HepG2 (cell line): ENCODE data around the gene DLX6. TPM values are rescaled to one million over a fixed set of nuclear protein-coding genes. Genes with fewer than 3 reads are reported as not detected.

ENCODE experiments used
- AKAP8 ChIP-seq: sonication (generic); formaldehyde crosslinking; IDR thresholded peaks from 2 replicates; pipeline ENCODE4 v1.5.1; 2020; ENCODE audit warnings: mild to moderate bottlenecking, missing genetic modification reagents
- GMEB1 ChIP-seq: sonication (generic); formaldehyde crosslinking; IDR thresholded peaks from 2 replicates; pipeline ENCODE4 v1.5.1; 2020; ENCODE audit warnings: missing genetic modification reagents, mild to moderate bottlenecking, borderline replicate concordance
- MED8 ChIP-seq: sonication (generic); formaldehyde crosslinking; IDR thresholded peaks from 2 replicates; pipeline ENCODE4 v1.8.1; 2023; ENCODE audit warnings: mild to moderate bottlenecking, missing genetic modification reagents; ENCODE audit not compliant: insufficient replicate concordance
- NFYC ChIP-seq: IDR thresholded peaks from 2 replicates; pipeline ENCODE4 v1.6.1; 2016; ENCODE audit warnings: missing genetic modification reagents, missing compliant biosample characterization
- REXO4 ChIP-seq: sonication (generic); formaldehyde crosslinking; IDR thresholded peaks from 2 replicates; pipeline ENCODE4 v1.8.0; 2022; ENCODE audit warnings: missing genetic modification reagents, mild to moderate bottlenecking, borderline replicate concordance
- SYNCRIP ChIP-seq: fragments of 200-400 bp; formaldehyde crosslinking; IDR thresholded peaks from 2 replicates; pipeline ENCODE4 v1.6.1; 2018; ENCODE audit warnings: mild to moderate bottlenecking, low read depth, low read length; ENCODE audit not compliant: insufficient read depth
- THAP9 ChIP-seq: sonication (generic); formaldehyde crosslinking; IDR thresholded peaks from 2 replicates; pipeline ENCODE4; 2020; ENCODE audit warnings: missing genetic modification reagents, mild to moderate bottlenecking, borderline replicate concordance
- TOE1 ChIP-seq: sonication (generic); formaldehyde crosslinking; IDR thresholded peaks from 2 replicates; pipeline ENCODE4 v1.4.0; 2020; ENCODE audit warnings: mild to moderate bottlenecking, missing genetic modification reagents
- ZFP36L2 ChIP-seq: sonication (generic); formaldehyde crosslinking; IDR thresholded peaks from 2 replicates; pipeline ENCODE4 v1.4.0; 2020; ENCODE audit warnings: missing genetic modification reagents
- ZNF230 ChIP-seq: sonication (generic); formaldehyde crosslinking; IDR thresholded peaks from 2 replicates; pipeline ENCODE4 v1.4.0; 2020; ENCODE audit warnings: mild to moderate bottlenecking, missing genetic modification reagents
- ZNF430 ChIP-seq: sonication (generic); formaldehyde crosslinking; IDR thresholded peaks from 2 replicates; pipeline ENCODE4 v1.9.0; 2021; ENCODE audit warnings: mild to moderate bottlenecking, missing genetic modification reagents
- ZNF556 ChIP-seq: sonication (generic); formaldehyde crosslinking; IDR thresholded peaks from 2 replicates; pipeline ENCODE4 v1.4.0; 2020; ENCODE audit warnings: mild to moderate bottlenecking, missing genetic modification reagents, borderline replicate concordance
- ZNF709 ChIP-seq: sonication (generic); formaldehyde crosslinking; IDR thresholded peaks from 2 replicates; pipeline ENCODE4 v1.5.0; 2020; ENCODE audit warnings: mild to moderate bottlenecking, missing genetic modification reagents
- polyA plus RNA-seq, 8 experiments: library from polyadenylated mRNA; depleted of rRNA in 3 of 8; stranded (reverse) in 7 of 8; unstranded in 1 of 8; fragments of >200 nt; fragmentation: Illumina TruSeq in 4 of 8; extraction: Trizol in 4 of 8; gene quantifications; 2 replicates each; pipeline versions ENCODE4 v1.2.1 to v1.2.3, GENCODE V29; 2011 to 2016; ENCODE audit warnings: low read depth in 4 of 8, missing spikeins in 1 of 8, mixed read lengths in 1 of 8; ENCODE audit not compliant: insufficient read depth in 1 of 8
- total RNA-seq, 5 experiments: library from RNA; depleted of rRNA; stranded (reverse); fragments of >200 nt; fragmentation: Illumina TruSeq; extraction: Trizol; gene quantifications; 2 replicates each; pipeline ENCODE4 v1.2.3, GENCODE V29; 2016; ENCODE audit warnings: low read depth in 1 of 5
- TF ChIP-seq, protein P1 (sequence below): sonication (generic); formaldehyde crosslinking; IDR thresholded peaks from 2 replicates; pipeline ENCODE4 v1.8.0; 2023; ENCODE audit warnings: mild to moderate bottlenecking, missing genetic modification reagents
- TF ChIP-seq, protein P2 (sequence below): sonication (generic); formaldehyde crosslinking; IDR thresholded peaks from 2 replicates; pipeline ENCODE4 v1.5.1; 2020; ENCODE audit warnings: mild to moderate bottlenecking, missing genetic modification reagents, borderline replicate concordance

Gene DLX6
- total and polyA plus RNA-seq, 2 of the 13 experiments (the other 11 are each of a cell fraction or from before 2014, with no cell fraction given): 3.5 to 5.5 TPM

DNA sequence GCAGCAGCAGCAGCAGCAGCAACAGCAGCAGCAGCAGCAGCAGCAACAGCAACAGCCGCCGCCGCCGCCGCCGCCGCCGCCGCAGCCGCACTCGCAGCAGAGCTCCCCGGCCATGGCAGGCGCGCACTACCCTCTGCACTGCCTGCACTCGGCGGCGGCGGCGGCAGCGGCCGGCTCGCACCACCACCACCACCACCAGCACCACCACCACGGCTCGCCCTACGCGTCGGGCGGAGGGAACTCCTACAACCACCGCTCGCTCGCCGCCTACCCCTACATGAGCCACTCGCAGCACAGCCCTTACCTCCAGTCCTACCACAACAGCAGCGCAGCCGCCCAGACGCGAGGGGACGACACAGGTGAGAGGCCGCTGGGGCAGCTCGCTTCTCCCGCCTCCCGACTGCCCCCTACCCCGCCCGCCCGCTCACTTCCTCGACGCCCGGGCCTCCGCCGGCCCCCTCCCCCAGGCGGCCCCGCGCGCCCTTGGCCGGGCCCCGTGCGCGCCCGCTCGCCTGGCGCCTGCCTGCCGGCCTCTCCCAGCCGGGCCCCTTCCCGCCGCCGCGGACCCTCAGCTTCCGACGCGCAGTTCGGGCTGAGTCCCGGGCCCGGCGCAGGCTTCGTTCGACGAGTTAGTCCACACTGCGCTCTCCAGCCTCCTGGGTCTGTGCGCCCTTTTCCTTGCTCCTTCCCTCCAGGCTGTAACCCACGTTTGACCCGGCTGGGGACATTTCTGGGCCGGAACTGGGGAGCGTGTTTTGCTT, 882 bp downstream of the DLX6 start (continued):
- no peak for TF ChIP-seq THAP9 (CRISPR knock-in tag)
- no peak for TF ChIP-seq REXO4
- TF ChIP-seq ZNF430: no peak
- TF ChIP-seq SYNCRIP: no peak
- TF ChIP-seq MED8 (CRISPR knock-in tag): no peak
- TF ChIP-seq ZNF230 (CRISPR knock-in tag): no peak
- TF ChIP-seq ZFP36L2 (CRISPR knock-in tag): no peak
- TF ChIP-seq ZNF709 (CRISPR knock-in tag): peak; percentile 22; the same call in 1 of the 2 replicates
- TF ChIP-seq, protein P1, sequence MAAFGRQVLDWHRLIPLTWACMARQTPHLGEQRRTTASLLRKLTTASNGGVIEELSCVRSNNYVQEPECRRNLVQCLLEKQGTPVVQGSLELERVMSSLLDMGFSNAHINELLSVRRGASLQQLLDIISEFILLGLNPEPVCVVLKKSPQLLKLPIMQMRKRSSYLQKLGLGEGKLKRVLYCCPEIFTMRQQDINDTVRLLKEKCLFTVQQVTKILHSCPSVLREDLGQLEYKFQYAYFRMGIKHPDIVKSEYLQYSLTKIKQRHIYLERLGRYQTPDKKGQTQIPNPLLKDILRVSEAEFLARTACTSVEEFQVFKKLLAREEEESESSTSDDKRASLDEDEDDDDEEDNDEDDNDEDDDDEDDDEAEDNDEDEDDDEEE (CRISPR knock-in tag): no peak
- 0 out of 2 replicates have a peak, but pooled peaks have one; percentile 1 for TF ChIP-seq ZNF556 (CRISPR knock-in tag)
- no peak for TF ChIP-seq NFYC (CRISPR knock-in tag)
- TF ChIP-seq GMEB1 (CRISPR knock-in tag): no peak
- TF ChIP-seq AKAP8: no peak
- 0 out of 2 replicates have a peak, but pooled peaks have one; percentile 56 for TF ChIP-seq TOE1 (CRISPR knock-in tag)
- TF ChIP-seq, protein P2, sequence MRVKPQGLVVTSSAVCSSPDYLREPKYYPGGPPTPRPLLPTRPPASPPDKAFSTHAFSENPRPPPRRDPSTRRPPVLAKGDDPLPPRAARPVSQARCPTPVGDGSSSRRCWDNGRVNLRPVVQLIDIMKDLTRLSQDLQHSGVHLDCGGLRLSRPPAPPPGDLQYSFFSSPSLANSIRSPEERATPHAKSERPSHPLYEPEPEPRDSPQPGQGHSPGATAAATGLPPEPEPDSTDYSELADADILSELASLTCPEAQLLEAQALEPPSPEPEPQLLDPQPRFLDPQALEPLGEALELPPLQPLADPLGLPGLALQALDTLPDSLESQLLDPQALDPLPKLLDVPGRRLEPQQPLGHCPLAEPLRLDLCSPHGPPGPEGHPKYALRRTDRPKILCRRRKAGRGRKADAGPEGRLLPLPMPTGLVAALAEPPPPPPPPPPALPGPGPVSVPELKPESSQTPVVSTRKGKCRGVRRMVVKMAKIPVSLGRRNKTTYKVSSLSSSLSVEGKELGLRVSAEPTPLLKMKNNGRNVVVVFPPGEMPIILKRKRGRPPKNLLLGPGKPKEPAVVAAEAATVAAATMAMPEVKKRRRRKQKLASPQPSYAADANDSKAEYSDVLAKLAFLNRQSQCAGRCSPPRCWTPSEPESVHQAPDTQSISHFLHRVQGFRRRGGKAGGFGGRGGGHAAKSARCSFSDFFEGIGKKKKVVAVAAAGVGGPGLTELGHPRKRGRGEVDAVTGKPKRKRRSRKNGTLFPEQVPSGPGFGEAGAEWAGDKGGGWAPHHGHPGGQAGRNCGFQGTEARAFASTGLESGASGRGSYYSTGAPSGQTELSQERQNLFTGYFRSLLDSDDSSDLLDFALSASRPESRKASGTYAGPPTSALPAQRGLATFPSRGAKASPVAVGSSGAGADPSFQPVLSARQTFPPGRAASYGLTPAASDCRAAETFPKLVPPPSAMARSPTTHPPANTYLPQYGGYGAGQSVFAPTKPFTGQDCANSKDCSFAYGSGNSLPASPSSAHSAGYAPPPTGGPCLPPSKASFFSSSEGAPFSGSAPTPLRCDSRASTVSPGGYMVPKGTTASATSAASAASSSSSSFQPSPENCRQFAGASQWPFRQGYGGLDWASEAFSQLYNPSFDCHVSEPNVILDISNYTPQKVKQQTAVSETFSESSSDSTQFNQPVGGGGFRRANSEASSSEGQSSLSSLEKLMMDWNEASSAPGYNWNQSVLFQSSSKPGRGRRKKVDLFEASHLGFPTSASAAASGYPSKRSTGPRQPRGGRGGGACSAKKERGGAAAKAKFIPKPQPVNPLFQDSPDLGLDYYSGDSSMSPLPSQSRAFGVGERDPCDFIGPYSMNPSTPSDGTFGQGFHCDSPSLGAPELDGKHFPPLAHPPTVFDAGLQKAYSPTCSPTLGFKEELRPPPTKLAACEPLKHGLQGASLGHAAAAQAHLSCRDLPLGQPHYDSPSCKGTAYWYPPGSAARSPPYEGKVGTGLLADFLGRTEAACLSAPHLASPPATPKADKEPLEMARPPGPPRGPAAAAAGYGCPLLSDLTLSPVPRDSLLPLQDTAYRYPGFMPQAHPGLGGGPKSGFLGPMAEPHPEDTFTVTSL (CRISPR knock-in tag): 0 out of 2 replicates have a peak, but pooled peaks have one; percentile 23
